Measurements from ENCODE around the gene CCRL2.

CCRL2 gene

DNA sequence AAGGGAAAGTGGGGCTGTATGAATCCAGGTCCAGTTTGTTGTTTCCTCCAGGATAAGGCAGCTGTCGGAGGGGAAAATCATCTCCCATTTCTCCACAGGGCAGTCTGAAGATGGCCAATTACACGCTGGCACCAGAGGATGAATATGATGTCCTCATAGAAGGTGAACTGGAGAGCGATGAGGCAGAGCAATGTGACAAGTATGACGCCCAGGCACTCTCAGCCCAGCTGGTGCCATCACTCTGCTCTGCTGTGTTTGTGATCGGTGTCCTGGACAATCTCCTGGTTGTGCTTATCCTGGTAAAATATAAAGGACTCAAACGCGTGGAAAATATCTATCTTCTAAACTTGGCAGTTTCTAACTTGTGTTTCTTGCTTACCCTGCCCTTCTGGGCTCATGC is 911 bp downstream of the CCRL2 start (continued):
- TF ChIP-seq ZNF404 (tag by site-specific recombination; IDR thresholded peaks at IDR 0.05), result no peak
- TF ChIP-seq, protein P1, sequence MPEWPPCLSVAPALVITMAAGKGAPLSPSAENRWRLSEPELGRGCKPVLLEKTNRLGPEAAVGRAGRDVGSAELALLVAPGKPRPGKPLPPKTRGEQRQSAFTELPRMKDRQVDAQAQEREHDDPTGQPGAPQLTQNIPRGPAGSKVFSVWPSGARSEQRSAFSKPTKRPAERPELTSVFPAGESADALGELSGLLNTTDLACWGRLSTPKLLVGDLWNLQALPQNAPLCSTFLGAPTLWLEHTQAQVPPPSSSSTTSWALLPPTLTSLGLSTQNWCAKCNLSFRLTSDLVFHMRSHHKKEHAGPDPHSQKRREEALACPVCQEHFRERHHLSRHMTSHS (tag by site-specific recombination; IDR thresholded peaks at IDR 0.05), result no peak
- TF ChIP-seq, protein P2, sequence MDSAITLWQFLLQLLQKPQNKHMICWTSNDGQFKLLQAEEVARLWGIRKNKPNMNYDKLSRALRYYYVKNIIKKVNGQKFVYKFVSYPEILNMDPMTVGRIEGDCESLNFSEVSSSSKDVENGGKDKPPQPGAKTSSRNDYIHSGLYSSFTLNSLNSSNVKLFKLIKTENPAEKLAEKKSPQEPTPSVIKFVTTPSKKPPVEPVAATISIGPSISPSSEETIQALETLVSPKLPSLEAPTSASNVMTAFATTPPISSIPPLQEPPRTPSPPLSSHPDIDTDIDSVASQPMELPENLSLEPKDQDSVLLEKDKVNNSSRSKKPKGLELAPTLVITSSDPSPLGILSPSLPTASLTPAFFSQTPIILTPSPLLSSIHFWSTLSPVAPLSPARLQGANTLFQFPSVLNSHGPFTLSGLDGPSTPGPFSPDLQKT (IDR thresholded peaks at IDR 0.05; ENCODE audit: borderline replicate concordance, low read depth, low read length), result no peak
- TF ChIP-seq IKZF3 (tag by site-specific recombination; IDR thresholded peaks at IDR 0.05), result no peak
- TF ChIP-seq, protein P3, sequence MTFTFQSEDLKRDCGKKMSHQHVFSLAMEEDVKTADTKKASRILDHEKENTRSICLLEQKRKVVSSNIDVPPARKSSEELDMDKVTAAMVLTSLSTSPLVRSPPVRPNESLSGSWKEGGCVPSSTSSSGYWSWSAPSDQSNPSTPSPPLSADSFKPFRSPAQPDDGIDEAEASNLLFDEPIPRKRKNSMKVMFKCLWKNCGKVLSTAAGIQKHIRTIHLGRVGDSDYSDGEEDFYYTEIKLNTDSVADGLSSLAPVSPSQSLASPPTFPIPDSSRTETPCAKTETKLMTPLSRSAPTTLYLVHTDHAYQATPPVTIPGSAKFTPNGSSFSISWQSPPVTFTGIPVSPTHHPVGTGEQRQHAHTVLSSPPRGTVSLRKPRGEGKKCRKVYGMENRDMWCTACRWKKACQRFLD (tag by site-specific recombination; IDR thresholded peaks at IDR 0.05), result no peak
- TF ChIP-seq GLI2 (tag by site-specific recombination; IDR thresholded peaks at IDR 0.05; ENCODE audit: borderline replicate concordance, low read depth), result no peak
- TF ChIP-seq ZNF132 (tag by site-specific recombination; IDR thresholded peaks at IDR 0.05; ENCODE audit: borderline replicate concordance), result no peak

DNA sequence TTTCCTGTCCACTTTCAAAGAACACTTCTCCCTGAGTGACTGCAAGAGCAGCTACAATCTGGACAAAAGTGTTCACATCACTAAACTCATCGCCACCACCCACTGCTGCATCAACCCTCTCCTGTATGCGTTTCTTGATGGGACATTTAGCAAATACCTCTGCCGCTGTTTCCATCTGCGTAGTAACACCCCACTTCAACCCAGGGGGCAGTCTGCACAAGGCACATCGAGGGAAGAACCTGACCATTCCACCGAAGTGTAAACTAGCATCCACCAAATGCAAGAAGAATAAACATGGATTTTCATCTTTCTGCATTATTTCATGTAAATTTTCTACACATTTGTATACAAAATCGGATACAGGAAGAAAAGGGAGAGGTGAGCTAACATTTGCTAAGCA is 1.8 kb downstream of the CCRL2 start:
- H3K27ac ChIP-seq (ENCODE audit: extremely low read depth, low read depth, low read length), result no peak overlapping the region
- H3K36me3 ChIP-seq (ENCODE audit: control insufficient read depth in 2 of 2, insufficient read depth in 1 of 2, low read length in 2 of 2), result no peaks in the 10 kb centered on the region
- TF ChIP-seq ZNF155 (tag by site-specific recombination; IDR thresholded peaks at IDR 0.05), result no peak
- TF ChIP-seq ZNF701 (tag by site-specific recombination; IDR thresholded peaks at IDR 0.05), result no peak
- no peak for TF ChIP-seq KLF10 (tag by site-specific recombination; IDR thresholded peaks at IDR 0.05)
- TF ChIP-seq ZNF184 (tag by site-specific recombination; IDR thresholded peaks at IDR 0.05), result no peak
- TF ChIP-seq ZNF791 (tag by site-specific recombination; IDR thresholded peaks at IDR 0.05), result no peak
- TF ChIP-seq MZF1 (tag by site-specific recombination; IDR thresholded peaks at IDR 0.05; ENCODE audit: borderline replicate concordance), result no peak
- no peak for TF ChIP-seq ZNF707 (tag by site-specific recombination; IDR thresholded peaks at IDR 0.05)
- TF ChIP-seq ZEB2 (tag by site-specific recombination; IDR thresholded peaks at IDR 0.05), result no peak
- TF ChIP-seq, protein P4, sequence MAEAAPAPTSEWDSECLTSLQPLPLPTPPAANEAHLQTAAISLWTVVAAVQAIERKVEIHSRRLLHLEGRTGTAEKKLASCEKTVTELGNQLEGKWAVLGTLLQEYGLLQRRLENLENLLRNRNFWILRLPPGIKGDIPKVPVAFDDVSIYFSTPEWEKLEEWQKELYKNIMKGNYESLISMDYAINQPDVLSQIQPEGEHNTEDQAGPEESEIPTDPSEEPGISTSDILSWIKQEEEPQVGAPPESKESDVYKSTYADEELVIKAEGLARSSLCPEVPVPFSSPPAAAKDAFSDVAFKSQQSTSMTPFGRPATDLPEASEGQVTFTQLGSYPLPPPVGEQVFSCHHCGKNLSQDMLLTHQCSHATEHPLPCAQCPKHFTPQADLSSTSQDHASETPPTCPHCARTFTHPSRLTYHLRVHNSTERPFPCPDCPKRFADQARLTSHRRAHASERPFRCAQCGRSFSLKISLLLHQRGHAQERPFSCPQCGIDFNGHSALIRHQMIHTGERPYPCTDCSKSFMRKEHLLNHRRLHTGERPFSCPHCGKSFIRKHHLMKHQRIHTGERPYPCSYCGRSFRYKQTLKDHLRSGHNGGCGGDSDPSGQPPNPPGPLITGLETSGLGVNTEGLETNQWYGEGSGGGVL (tag by site-specific recombination; IDR thresholded peaks at IDR 0.05), result no peak
- TF ChIP-seq, protein P5, sequence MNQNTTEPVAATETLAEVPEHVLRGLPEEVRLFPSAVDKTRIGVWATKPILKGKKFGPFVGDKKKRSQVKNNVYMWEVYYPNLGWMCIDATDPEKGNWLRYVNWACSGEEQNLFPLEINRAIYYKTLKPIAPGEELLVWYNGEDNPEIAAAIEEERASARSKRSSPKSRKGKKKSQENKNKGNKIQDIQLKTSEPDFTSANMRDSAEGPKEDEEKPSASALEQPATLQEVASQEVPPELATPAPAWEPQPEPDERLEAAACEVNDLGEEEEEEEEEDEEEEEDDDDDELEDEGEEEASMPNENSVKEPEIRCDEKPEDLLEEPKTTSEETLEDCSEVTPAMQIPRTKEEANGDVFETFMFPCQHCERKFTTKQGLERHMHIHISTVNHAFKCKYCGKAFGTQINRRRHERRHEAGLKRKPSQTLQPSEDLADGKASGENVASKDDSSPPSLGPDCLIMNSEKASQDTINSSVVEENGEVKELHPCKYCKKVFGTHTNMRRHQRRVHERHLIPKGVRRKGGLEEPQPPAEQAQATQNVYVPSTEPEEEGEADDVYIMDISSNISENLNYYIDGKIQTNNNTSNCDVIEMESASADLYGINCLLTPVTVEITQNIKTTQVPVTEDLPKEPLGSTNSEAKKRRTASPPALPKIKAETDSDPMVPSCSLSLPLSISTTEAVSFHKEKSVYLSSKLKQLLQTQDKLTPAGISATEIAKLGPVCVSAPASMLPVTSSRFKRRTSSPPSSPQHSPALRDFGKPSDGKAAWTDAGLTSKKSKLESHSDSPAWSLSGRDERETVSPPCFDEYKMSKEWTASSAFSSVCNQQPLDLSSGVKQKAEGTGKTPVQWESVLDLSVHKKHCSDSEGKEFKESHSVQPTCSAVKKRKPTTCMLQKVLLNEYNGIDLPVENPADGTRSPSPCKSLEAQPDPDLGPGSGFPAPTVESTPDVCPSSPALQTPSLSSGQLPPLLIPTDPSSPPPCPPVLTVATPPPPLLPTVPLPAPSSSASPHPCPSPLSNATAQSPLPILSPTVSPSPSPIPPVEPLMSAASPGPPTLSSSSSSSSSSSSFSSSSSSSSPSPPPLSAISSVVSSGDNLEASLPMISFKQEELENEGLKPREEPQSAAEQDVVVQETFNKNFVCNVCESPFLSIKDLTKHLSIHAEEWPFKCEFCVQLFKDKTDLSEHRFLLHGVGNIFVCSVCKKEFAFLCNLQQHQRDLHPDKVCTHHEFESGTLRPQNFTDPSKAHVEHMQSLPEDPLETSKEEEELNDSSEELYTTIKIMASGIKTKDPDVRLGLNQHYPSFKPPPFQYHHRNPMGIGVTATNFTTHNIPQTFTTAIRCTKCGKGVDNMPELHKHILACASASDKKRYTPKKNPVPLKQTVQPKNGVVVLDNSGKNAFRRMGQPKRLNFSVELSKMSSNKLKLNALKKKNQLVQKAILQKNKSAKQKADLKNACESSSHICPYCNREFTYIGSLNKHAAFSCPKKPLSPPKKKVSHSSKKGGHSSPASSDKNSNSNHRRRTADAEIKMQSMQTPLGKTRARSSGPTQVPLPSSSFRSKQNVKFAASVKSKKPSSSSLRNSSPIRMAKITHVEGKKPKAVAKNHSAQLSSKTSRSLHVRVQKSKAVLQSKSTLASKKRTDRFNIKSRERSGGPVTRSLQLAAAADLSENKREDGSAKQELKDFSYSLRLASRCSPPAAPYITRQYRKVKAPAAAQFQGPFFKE (tag by site-specific recombination; IDR thresholded peaks at IDR 0.05; ENCODE audit: borderline replicate concordance), result no peak
- TF ChIP-seq ZNF785 (tag by site-specific recombination; IDR thresholded peaks at IDR 0.05), result no peak
- no peak for TF ChIP-seq ZFP69B (tag by site-specific recombination; IDR thresholded peaks at IDR 0.05)
- no peak for TF ChIP-seq ZNF335 (tag by site-specific recombination; conservative IDR thresholded peaks at IDR 0.05)
- no peak for TF ChIP-seq ZNF354C (tag by site-specific recombination; IDR thresholded peaks at IDR 0.05; ENCODE audit: borderline replicate concordance, low read depth)
- TF ChIP-seq ZNF792 (tag by site-specific recombination; IDR thresholded peaks at IDR 0.05), result no peak
- no peaks in the 10 kb centered on the region for H3K4me1 ChIP-seq (ENCODE audit: control insufficient read depth, insufficient read depth, low read length)
- ChIA-PET CTCF (no interaction called here), POLR2A (no interaction called here)
- H3K4me3 ChIP-seq (ENCODE audit: low read depth, low read length), result no peak overlapping the region
- no peaks in the 10 kb centered on the region for H3K9me3 ChIP-seq (ENCODE audit: control insufficient read depth, insufficient read depth, low read depth, low read length)
